GM12878 (cell line): ENCODE measurements around the gene KRTAP10-8. TPM values are rescaled to one million over a fixed set of nuclear protein-coding genes. Genes with fewer than 3 reads are reported as not detected.

Experiments used
- ATAC-seq: fragments of 200-7000 bp; cut with Tn5 transposase; 3 replicates; pipeline ENCODE4 v1.9.1; 2020; ENCODE audit warnings: mild to moderate bottlenecking, moderate library complexity
- BruUV-seq: library from RNA; stranded (reverse); fragments of 400-500 nt; replicated peaks from 2 replicates; lab custom pipeline; 2021; lab: Mats Ljungman, UMichigan
- CTCF ChIA-PET: fragments of 300-600 bp; sonication (Branson Sonifier 250); formaldehyde crosslinking; extraction: SDS; loops from one replicate; lab custom pipeline; 2021; ENCODE audit warnings: inconsistent platforms; lab: Yijun Ruan, JAX
- POLR2A ChIA-PET: fragments of 350-600 bp; formaldehyde crosslinking; extraction: SDS; loops from one replicate; lab custom pipeline; 2021; ENCODE audit warnings: inconsistent platforms; lab: Charles Lee
- RAD21 ChIA-PET: fragments of 300-600 bp; sonication (Branson Sonifier 250); formaldehyde crosslinking; loops from one replicate; lab custom pipeline; 2023; ENCODE audit warnings: antibody characterized with exemption; ENCODE audit not compliant: unreplicated experiment; lab: Charles Lee
- SMC1A ChIA-PET: fragments of 300-600 bp; sonication (Branson Sonifier 250); formaldehyde crosslinking; loops from one replicate; lab custom pipeline; 2023; ENCODE audit not compliant: unreplicated experiment, uncharacterized antibody; lab: Charles Lee
- DNase-seq: peaks from one replicate; pipeline ENCODE4 v3.0.0-alpha.2; 2011; ENCODE audit warnings: low read depth, low spot score
- FAIRE-seq: peaks from 3 replicates; lab custom pipeline; 2011; peaks lifted over from hg19 to GRCh38; lab: Jason Lieb, UNC
- H2AFZ ChIP-seq: 2 replicates; pipeline ENCODE4 v1.6.0; 2011; ENCODE audit warnings: low read depth, low read length, control low read depth; ENCODE audit not compliant: control insufficient read depth
- H3K27ac ChIP-seq: 2 replicates; pipeline ENCODE4 v1.5.1; 2011; ENCODE audit warnings: control low read depth; ENCODE audit not compliant: control insufficient read depth, insufficient read depth
- H3K27me3 ChIP-seq, 2 experiments: replicated peaks in 1 of 2; 2 replicates each; pipeline versions ENCODE4 v1.6.0 to v1.6.1; 2011; ENCODE audit warnings: low read length in 1 of 2; ENCODE audit not compliant: control insufficient read depth in 2 of 2, insufficient read depth in 2 of 2
- H3K36me3 ChIP-seq, 2 experiments: 2 replicates each; pipeline ENCODE4 v1.5.1; 2011; ENCODE audit warnings: low read length in 1 of 2; ENCODE audit not compliant: control insufficient read depth in 2 of 2, insufficient read depth in 2 of 2
- H3K4me1 ChIP-seq: 2 replicates; pipeline ENCODE4 v1.6.1; 2011; ENCODE audit warnings: mild to moderate bottlenecking, low read length, moderate library complexity, mixed read lengths; ENCODE audit not compliant: control insufficient read depth, insufficient read depth
- H3K4me2 ChIP-seq: 2 replicates; pipeline ENCODE4 v1.6.0; 2011; ENCODE audit warnings: control low read depth; ENCODE audit not compliant: control insufficient read depth, insufficient read depth
- H3K4me3 ChIP-seq: fragments of 200-600 bp; sonication (generic); 2 replicates; pipeline ENCODE4 v1.5.1; 2016
- H3K79me2 ChIP-seq: 2 replicates; pipeline ENCODE4 v1.6.0; 2011; ENCODE audit warnings: low read length; ENCODE audit not compliant: control insufficient read depth, insufficient read depth
- H3K9ac ChIP-seq: 2 replicates; pipeline ENCODE4 v1.8.0; 2011; ENCODE audit warnings: low read length, control low read depth, mixed read lengths; ENCODE audit not compliant: control insufficient read depth, insufficient read depth
- H3K9me3 ChIP-seq: replicated peaks from 3 replicates; pipeline ENCODE4 v1.5.1; 2011; ENCODE audit warnings: mild to moderate bottlenecking, low read length; ENCODE audit not compliant: control insufficient read depth, insufficient read depth
- H4K20me1 ChIP-seq: 2 replicates; pipeline ENCODE4 v1.6.0; 2011; ENCODE audit not compliant: control insufficient read depth, insufficient read depth
- BMI1 ChIP-seq: fragments of 450-650 bp; IDR thresholded peaks from 2 replicates; pipeline ENCODE4 v1.6.1; 2016; ENCODE audit warnings: mild to moderate bottlenecking, moderate library complexity, borderline replicate concordance
- BRCA1 ChIP-seq: IDR thresholded peaks from 2 replicates; pipeline ENCODE4 v1.6.1; 2011; ENCODE audit warnings: low read depth, low read length, improper control_type of control experiment
- CHD2 ChIP-seq: IDR thresholded peaks from 2 replicates; pipeline ENCODE4 v1.6.1; 2011; ENCODE audit warnings: low read depth, low read length, improper control_type of control experiment, borderline replicate concordance
- EED ChIP-seq: sonication (generic); IDR thresholded peaks from 2 replicates; pipeline ENCODE4 v1.6.1; 2016; ENCODE audit warnings: antibody characterized with exemption, low read depth
- EGR1 ChIP-seq, 2 experiments: IDR thresholded peaks; 1 replicate in 1 of 2; 2 replicates in 1 of 2; pipeline ENCODE4 v1.6.1; 2011 to 2012; ENCODE audit warnings: low read depth in 2 of 2, low read length in 2 of 2, borderline replicate concordance in 1 of 2, mild to moderate bottlenecking in 1 of 2, moderate library complexity in 1 of 2
- GATAD2B ChIP-seq: fragments of 450-650 bp; conservative IDR thresholded peaks from 2 replicates; pipeline ENCODE4 v1.6.1; 2017; ENCODE audit warnings: low read depth, mild to moderate bottlenecking, moderate library complexity
- JUND ChIP-seq: IDR thresholded peaks from 2 replicates; pipeline ENCODE4 v1.6.1; 2012; ENCODE audit warnings: low read depth, mild to moderate bottlenecking, low read length, improper control_type of control experiment, moderate library complexity
- MYC ChIP-seq: IDR thresholded peaks from 2 replicates; pipeline ENCODE4 v1.6.1; 2011; ENCODE audit warnings: mild to moderate bottlenecking, low read length, moderate library complexity, inconsistent platforms; ENCODE audit not compliant: insufficient read depth, insufficient replicate concordance, insufficient read length, severe bottlenecking
- NFXL1 ChIP-seq: fragments of 450-650 bp; IDR thresholded peaks from 2 replicates; pipeline ENCODE4 v1.6.1; 2017; ENCODE audit warnings: antibody characterized with exemption, mild to moderate bottlenecking, borderline replicate concordance
- PML ChIP-seq: IDR thresholded peaks from 2 replicates; pipeline ENCODE4 v1.6.1; 2012; ENCODE audit warnings: low read length, inconsistent platforms
- SIN3A ChIP-seq: IDR thresholded peaks from 2 replicates; pipeline ENCODE4 v1.6.1; 2012; ENCODE audit warnings: low read depth, low read length, improper control_type of control experiment
- SIX5 ChIP-seq: IDR thresholded peaks from 2 replicates; pipeline ENCODE4 v1.6.1; 2011; ENCODE audit warnings: mild to moderate bottlenecking, low read depth, low read length, moderate library complexity; ENCODE audit not compliant: severe bottlenecking
- TAF1 ChIP-seq: IDR thresholded peaks from 2 replicates; pipeline ENCODE4 v1.6.1; 2011; ENCODE audit warnings: mild to moderate bottlenecking, low read depth, low read length, borderline replicate concordance
- TBL1XR1 ChIP-seq: IDR thresholded peaks from 2 replicates; pipeline ENCODE4 v1.6.1; 2012; ENCODE audit warnings: low read depth, low read length, improper control_type of control experiment
- TCF12 ChIP-seq: IDR thresholded peaks from 2 replicates; pipeline ENCODE4 v1.6.1; 2011; ENCODE audit warnings: low read depth, mild to moderate bottlenecking, low read length
- YBX1 ChIP-seq: fragments of 450-650 bp; IDR thresholded peaks from 2 replicates; pipeline ENCODE4 v1.6.1; 2016; ENCODE audit warnings: antibody characterized with exemption
- ZNF24 ChIP-seq: fragments of 450-650 bp; IDR thresholded peaks from 2 replicates; pipeline ENCODE4 v1.6.1; 2017; ENCODE audit warnings: antibody characterized with exemption, mild to moderate bottlenecking
- ZNF384 ChIP-seq: IDR thresholded peaks from 2 replicates; pipeline ENCODE4 v1.6.1; 2012; ENCODE audit warnings: low read depth, mild to moderate bottlenecking, low read length, improper control_type of control experiment, borderline replicate concordance
- WGBS: methylation state at CpG from one replicate; pipeline ENCODE4 v1.1.6; 2016; ENCODE audit warnings: low lambda C conversion rate; ENCODE audit not compliant: insufficient replicate concordance, insufficient coverage; ENCODE audit errors: missing lambda C conversion rate; 5-methylcytosine and 5-hydroxymethylcytosine counted together
- in situ Hi-C: fragments of 300-500 bp; cut with MboI; formaldehyde crosslinking; loops from 9 replicates; pipeline ENCODE4 v1.14.3; 2018; ENCODE audit warnings: mixed read lengths
- intact Hi-C: fragments of 100-400 bp; cut with micrococcal nuclease; formaldehyde crosslinking; loops from one replicate; pipeline ENCODE4 v1.14.2; 2022; ENCODE audit not compliant: unreplicated experiment
- polyA plus RNA-seq, 11 experiments: library from polyadenylated mRNA; depleted of rRNA in 4 of 11; unstranded in 6 of 11; stranded (reverse) in 5 of 11; fragments of >200 nt; fragmentation: Nextera tagmentation in 4 of 11; fragmentation: Illumina TruSeq in 1 of 11; extraction: Ambion mirVana in 4 of 11; extraction: Trizol in 1 of 11; gene quantifications; 1 replicate in 1 of 11; 2 replicates in 10 of 11; pipeline versions ENCODE4 v1.2.1 to v1.2.3, GENCODE V29; 2011 to 2016; ENCODE audit warnings: inconsistent platforms in 2 of 11, missing spikeins in 2 of 11, low read depth in 1 of 11
- total RNA-seq, 4 experiments: library from RNA; depleted of rRNA in 3 of 4; stranded (reverse); fragments of >200 nt in 3 of 4; fragmentation: Illumina TruSeq in 1 of 4; extraction: Trizol in 1 of 4; gene quantifications; 2 replicates each; pipeline versions ENCODE4 v1.2.1 to v1.2.3, GENCODE V29; 2013 to 2021
- TF ChIP-seq, protein P1 (sequence below): IDR thresholded peaks from 2 replicates; pipeline ENCODE4 v1.6.1; 2012; ENCODE audit warnings: low read depth, low read length, improper control_type of control experiment
- TF ChIP-seq, protein P2 (sequence below): fragments of 150-350 bp; IDR thresholded peaks from 2 replicates; pipeline ENCODE4 v1.6.1; 2014; ENCODE audit warnings: mild to moderate bottlenecking, low read depth, low read length

The KRTAP10-8 gene
- total and polyA plus RNA-seq, 10 of the 15 experiments (the other 5 are each of a cell fraction or from before 2014, with no cell fraction given): not detected

DNA sequence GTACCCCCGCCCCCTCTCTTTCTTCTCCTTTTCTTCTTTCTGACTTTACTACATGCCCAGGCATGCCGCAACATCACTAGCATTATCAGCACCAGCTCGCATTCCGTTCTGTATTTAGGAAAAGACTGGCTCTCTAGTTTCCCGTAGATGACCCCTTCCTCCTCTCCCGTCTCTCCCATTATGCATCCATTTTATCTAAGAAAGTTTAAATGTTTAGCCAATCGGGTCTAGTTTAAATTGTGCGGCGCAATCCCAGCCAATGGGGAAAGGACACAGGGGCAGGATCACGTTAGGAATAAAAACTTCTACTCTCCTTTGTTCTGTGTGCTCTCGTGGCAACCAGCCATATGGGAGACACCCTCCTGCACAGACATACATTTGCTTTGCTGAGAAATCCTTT is 13.8 kb upstream of the KRTAP10-8 start (continued):
- TF ChIP-seq, protein P1, sequence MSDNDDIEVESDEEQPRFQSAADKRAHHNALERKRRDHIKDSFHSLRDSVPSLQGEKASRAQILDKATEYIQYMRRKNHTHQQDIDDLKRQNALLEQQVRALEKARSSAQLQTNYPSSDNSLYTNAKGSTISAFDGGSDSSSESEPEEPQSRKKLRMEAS: no peak

DNA sequence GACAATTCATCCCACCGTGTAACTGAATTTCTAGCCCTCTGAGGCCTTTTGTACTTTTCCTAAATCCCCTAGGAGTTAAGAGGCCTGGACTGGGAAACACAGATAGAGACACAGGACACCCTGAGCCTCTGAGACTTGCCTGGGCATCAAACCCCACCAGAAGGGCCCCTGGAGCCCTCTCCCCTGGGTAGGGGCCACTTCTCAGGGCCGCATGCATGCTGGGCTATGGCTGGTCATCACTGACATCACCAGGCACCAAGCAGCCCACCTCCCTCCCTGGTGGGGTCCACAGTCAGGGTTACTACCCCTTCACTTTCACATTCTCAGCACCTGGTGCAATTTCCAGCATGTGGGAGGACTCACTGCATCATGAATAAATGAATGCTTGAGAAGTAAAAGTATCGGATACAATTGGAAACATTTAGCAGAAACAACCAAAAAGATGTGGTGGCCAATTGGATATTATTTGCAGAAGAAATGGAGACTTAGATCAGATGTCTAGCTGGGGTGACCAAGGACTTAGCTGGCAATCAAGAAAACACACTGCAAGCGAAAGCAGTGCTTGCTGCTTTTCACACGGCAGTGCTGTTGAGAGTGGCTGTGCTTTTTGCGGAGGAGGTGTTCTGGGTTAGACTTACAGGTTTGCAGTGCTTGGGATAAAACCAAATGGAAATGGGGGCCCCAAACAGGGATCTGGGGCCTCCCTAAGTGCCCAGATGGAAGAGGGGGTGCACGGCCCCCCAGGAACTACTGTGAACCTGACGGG is 12.4 kb upstream of the KRTAP10-8 start:
- DNase-seq: no peak
- BruUV-seq: no TSS peak
- RAD21 ChIA-PET: no interaction called here
- Histone ChIP-seq H3K36me3 (no peaks in the 10 kb centered on the region), H3K79me2 (no peaks in the 10 kb centered on the region), H3K9me3 (no peaks in the 10 kb centered on the region; the same call in 2 of the 3 replicates), H3K27ac (no peak overlapping the region), H2AFZ (no peak overlapping the region), H3K4me3 (no peak overlapping the region), H3K4me1 (no peaks in the 10 kb centered on the region), H3K27me3 (no peaks in the 10 kb centered on the region), H4K20me1 (no peaks in the 10 kb centered on the region), H3K4me2 (no peak overlapping the region), H3K9ac (no peak overlapping the region)
- SMC1A ChIA-PET: no interaction called here
- intact Hi-C loops: no loop called here
- TF ChIP-seq ZNF384 (no peak), JUND (no peak), TBL1XR1 (no peak), EED (no peak), BMI1 (no peak), ZNF24 (no peak), SIN3A (no peak), YBX1 (no peak), TCF12 (no peak), BRCA1 (no peak), TAF1 (no peak), SIX5 (no peak), EGR1 (IDR thresholded peaks at IDR 0.05; ENCODE audit: borderline replicate concordance in 1 of 2, low read depth in 2 of 2, low read length in 2 of 2) (no peak), GATAD2B (no peak), CHD2 (no peak), PML (no peak), NFXL1 (no peak), MYC (no peak)
- TF ChIP-seq, protein P2, sequence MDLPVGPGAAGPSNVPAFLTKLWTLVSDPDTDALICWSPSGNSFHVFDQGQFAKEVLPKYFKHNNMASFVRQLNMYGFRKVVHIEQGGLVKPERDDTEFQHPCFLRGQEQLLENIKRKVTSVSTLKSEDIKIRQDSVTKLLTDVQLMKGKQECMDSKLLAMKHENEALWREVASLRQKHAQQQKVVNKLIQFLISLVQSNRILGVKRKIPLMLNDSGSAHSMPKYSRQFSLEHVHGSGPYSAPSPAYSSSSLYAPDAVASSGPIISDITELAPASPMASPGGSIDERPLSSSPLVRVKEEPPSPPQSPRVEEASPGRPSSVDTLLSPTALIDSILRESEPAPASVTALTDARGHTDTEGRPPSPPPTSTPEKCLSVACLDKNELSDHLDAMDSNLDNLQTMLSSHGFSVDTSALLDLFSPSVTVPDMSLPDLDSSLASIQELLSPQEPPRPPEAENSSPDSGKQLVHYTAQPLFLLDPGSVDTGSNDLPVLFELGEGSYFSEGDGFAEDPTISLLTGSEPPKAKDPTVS: no peak
- CTCF ChIA-PET: no interaction called here
- in situ Hi-C loops: no loop called here
- ATAC-seq: no peak
- FAIRE-seq: no peak
- POLR2A ChIA-PET: no interaction called here
- WGBS: 63% methylated on average over 8 of the region's 8 CpGs
